Measurements from ENCODE around the gene ST7. TPM values are rescaled to one million over a fixed set of nuclear protein-coding genes. Genes with fewer than 3 reads are reported as not detected.

ST7 gene
- total and polyA plus RNA-seq, 2 of the 13 experiments (the other 11 are each of a cell fraction or from before 2014, with no cell fraction given): 17.3 to 23.5 TPM

- TF ChIP-seq REPIN1 (CRISPR knock-in tag; IDR thresholded peaks at IDR 0.05; ENCODE audit: borderline replicate concordance, low read depth) (peak; percentile 67; the same call in 1 of the 2 replicates), CERS6 (CRISPR knock-in tag; IDR thresholded peaks at IDR 0.05) (no peak), ZNF784 (CRISPR knock-in tag; IDR thresholded peaks at IDR 0.05; ENCODE audit: borderline replicate concordance) (no peak), ZNF724P (CRISPR knock-in tag; IDR thresholded peaks at IDR 0.05; ENCODE audit: borderline replicate concordance) (no peak), ZNF230 (CRISPR knock-in tag; IDR thresholded peaks at IDR 0.05) (no peak), RERE (CRISPR knock-in tag; IDR thresholded peaks at IDR 0.05; ENCODE audit: low read depth) (peak; percentile 68; the same call in 1 of the 2 replicates), HNF4G (IDR thresholded peaks at IDR 0.05; ENCODE audit: borderline replicate concordance, low read depth, low read length) (no peak), HNF4G (CRISPR knock-in tag; IDR thresholded peaks at IDR 0.05; ENCODE audit: borderline replicate concordance, low read depth) (no peak), MTERF4 (CRISPR knock-in tag; IDR thresholded peaks at IDR 0.05) (no peak), POGZ (CRISPR knock-in tag; IDR thresholded peaks at IDR 0.05) (peak; percentile 57; the same call in 1 of the 2 replicates), HNRNPH1 (optimal IDR thresholded peaks at IDR 0.05; ENCODE audit: low read depth, low read length) (no peak), ZSCAN25 (CRISPR knock-in tag; IDR thresholded peaks at IDR 0.05) (no peak), ZNF333 (CRISPR knock-in tag; IDR thresholded peaks at IDR 0.05; ENCODE audit: borderline replicate concordance) (no peak), ZBTB34 (CRISPR knock-in tag; IDR thresholded peaks at IDR 0.05) (no peak), NFE2L2 (IDR thresholded peaks at IDR 0.05; ENCODE audit: low read length) (no peak), ATF3 (CRISPR knock-in tag; IDR thresholded peaks at IDR 0.05) (no peak), HOXA3 (CRISPR knock-in tag; IDR thresholded peaks at IDR 0.05) (peak; percentile 32; the same call in 1 of the 2 replicates), NFRKB (IDR thresholded peaks at IDR 0.05) (no peak), CBX2 (IDR thresholded peaks at IDR 0.05; ENCODE audit: low read depth, low read length) (no peak), CBX2 (CRISPR knock-in tag; IDR thresholded peaks at IDR 0.05; ENCODE audit: low read depth) (no peak), HNRNPL (IDR thresholded peaks at IDR 0.05; ENCODE audit: low read depth, low read length) (no peak)
Observed at GRCh38 chr7:117124591-117125220, 171.4 kb downstream of the ST7 start (continued).
